ENCODE measurements around the gene HOXA6.

HOXA6 gene

DNA sequence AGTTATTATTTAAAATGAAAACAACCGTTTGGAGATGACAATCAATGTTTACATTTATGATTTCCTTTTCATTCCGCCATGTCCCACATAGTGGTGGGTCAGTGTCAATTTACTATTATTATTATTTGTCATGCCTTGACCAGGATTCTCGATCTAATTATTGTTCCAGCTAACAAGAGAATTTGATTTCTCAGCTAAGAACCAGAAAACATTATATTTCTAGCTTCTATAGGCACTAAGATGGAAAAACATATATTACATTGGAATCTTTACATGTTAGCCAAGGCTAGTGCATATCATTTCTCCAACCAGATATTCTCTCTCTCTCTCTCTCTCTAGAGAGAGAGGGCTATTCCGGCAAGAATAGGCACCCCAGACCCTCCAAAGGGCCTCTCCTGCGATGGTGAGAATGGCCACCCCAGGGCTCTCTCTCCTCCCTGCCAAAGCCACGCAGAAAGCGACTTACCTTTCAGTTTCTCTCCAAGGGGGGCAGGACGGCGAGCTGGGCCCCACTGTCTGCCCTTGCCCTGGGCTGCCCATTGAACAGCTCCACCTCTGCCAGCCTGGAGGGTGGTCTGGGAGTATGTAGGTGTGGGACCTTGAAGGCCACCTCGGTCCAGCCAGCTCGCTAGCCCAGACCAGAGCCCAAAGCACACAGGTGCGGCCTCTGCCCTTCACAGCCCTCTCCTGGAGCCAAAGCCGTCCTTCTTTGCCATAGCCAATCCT, 2.4 kb upstream of the HOXA6 start:
- Histone ChIP-seq H3K9me3 (ENCODE audit: insufficient read depth, low read length, severe bottlenecking) (no peaks in the 10 kb centered on the region), H3K4me3 (ENCODE audit: low read depth in 1 of 2, low read length in 2 of 2) (peak overlapping the region; percentile 27 to 64), H3K27me3 (ENCODE audit: insufficient read depth, low read length, poor library complexity) (no peaks in the 10 kb centered on the region), H3K79me2 (ENCODE audit: insufficient read depth, low read length) (peaks cover 28% of the 10 kb centered on the region), H2AFZ (ENCODE audit: low read depth, low read length) (peak overlapping the region; percentile 82), H3K4me2 (ENCODE audit: insufficient read depth, low read length) (peak overlapping the region; percentile 69), H3K9ac (ENCODE audit: low read depth, low read length) (peak overlapping the region; percentile 73), H3K27ac (ENCODE audit: low read length) (peak overlapping the region; percentile 80), H3K4me1 (ENCODE audit: insufficient read depth, low read length) (peaks cover 31% of the 10 kb centered on the region), H4K20me1 (ENCODE audit: insufficient read depth, low read length) (no peaks in the 10 kb centered on the region), H3K36me3 (ENCODE audit: insufficient read depth, low read length) (peaks cover 9% of the 10 kb centered on the region; the same call in 1 of the 2 replicates)
- TF ChIP-seq, protein P1, sequence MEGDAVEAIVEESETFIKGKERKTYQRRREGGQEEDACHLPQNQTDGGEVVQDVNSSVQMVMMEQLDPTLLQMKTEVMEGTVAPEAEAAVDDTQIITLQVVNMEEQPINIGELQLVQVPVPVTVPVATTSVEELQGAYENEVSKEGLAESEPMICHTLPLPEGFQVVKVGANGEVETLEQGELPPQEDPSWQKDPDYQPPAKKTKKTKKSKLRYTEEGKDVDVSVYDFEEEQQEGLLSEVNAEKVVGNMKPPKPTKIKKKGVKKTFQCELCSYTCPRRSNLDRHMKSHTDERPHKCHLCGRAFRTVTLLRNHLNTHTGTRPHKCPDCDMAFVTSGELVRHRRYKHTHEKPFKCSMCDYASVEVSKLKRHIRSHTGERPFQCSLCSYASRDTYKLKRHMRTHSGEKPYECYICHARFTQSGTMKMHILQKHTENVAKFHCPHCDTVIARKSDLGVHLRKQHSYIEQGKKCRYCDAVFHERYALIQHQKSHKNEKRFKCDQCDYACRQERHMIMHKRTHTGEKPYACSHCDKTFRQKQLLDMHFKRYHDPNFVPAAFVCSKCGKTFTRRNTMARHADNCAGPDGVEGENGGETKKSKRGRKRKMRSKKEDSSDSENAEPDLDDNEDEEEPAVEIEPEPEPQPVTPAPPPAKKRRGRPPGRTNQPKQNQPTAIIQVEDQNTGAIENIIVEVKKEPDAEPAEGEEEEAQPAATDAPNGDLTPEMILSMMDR (IDR thresholded peaks at IDR 0.05; ENCODE audit: borderline replicate concordance, extremely low read depth, low read length, poor library complexity, severe bottlenecking): no peak
- no peak for TF ChIP-seq EZH2 (IDR thresholded peaks at IDR 0.05; ENCODE audit: borderline replicate concordance, low read depth, low read length, severe bottlenecking)
- ATAC-seq (ENCODE audit: insufficient read depth, low read depth): peak; percentile 62
- no peak for DNase-seq

DNA sequence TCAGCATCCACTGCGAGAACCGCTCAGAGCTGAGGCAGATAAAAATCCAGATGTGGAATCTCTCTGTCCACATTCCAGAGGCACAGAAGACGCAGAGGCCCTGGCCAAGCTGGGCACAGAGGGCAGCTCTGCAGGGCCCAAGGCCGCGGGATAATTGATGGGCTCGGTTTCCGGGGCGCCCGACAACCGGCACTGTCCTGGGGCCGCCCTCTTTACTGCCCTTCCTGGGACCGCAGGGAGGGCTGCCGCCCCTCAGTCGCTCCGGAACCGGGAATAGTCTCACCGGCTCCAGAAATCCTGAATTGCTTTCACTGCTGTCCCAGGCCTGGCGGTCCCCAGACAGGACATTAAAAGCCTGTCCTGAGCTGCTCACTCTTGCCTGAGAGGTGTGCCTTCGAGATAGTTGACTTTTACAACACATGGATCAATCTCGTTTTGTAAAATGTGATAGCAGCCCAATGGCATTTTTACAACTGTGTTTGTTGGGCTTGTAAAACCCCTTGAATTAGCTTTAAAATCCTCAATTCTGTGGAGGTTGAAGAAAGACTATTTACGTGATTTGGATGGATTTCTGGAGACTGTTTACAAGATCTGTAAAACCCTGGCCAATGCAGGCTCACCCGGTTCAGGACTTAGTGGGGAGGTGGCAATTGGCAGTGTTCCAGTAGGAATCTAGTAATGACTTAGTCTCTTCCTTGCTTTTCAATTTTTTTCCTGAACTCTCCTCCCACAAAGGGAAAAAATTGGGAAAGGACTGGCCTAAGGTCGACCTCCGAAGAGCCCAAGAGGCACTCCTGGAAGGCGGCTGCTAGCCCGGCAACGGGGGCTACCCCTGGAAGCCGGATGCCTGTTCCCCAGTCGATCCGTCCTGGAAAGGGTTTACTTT, 1.4 kb upstream of the HOXA6 start:
- Histone ChIP-seq H4K20me1 (ENCODE audit: insufficient read depth, low read length) (no peaks in the 10 kb centered on the region), H3K27me3 (ENCODE audit: insufficient read depth, low read length, poor library complexity) (no peaks in the 10 kb centered on the region), H3K4me3 (ENCODE audit: low read depth in 1 of 2, low read length in 2 of 2) (peak overlapping the region in 1 of 2 experiments; percentile 64; a peak in 2 of 4 replicates), H3K4me2 (ENCODE audit: insufficient read depth, low read length) (peak overlapping the region; percentile 69), H2AFZ (ENCODE audit: low read depth, low read length) (0 out of 2 replicates have a peak overlapping the region, but pooled peaks have one; percentile 29), H3K36me3 (ENCODE audit: insufficient read depth, low read length) (peaks cover 9% of the 10 kb centered on the region; the same call in 1 of the 2 replicates), H3K9me3 (ENCODE audit: insufficient read depth, low read length, severe bottlenecking) (no peaks in the 10 kb centered on the region), H3K79me2 (ENCODE audit: insufficient read depth, low read length) (peaks cover 28% of the 10 kb centered on the region), H3K9ac (ENCODE audit: low read depth, low read length) (peak overlapping the region; percentile 73), H3K27ac (ENCODE audit: low read length) (peak overlapping the region; percentile 80; the same call in 1 of the 2 replicates), H3K4me1 (ENCODE audit: insufficient read depth, low read length) (peaks cover 28% of the 10 kb centered on the region)
- ATAC-seq (ENCODE audit: insufficient read depth, low read depth) (no peak), DNase-seq (no peak)
- TF ChIP-seq, protein P1 (IDR thresholded peaks at IDR 0.05; ENCODE audit: borderline replicate concordance, extremely low read depth, low read length, poor library complexity, severe bottlenecking): no peak
- TF ChIP-seq EZH2 (IDR thresholded peaks at IDR 0.05; ENCODE audit: borderline replicate concordance, low read depth, low read length, severe bottlenecking): no peak

DNA sequence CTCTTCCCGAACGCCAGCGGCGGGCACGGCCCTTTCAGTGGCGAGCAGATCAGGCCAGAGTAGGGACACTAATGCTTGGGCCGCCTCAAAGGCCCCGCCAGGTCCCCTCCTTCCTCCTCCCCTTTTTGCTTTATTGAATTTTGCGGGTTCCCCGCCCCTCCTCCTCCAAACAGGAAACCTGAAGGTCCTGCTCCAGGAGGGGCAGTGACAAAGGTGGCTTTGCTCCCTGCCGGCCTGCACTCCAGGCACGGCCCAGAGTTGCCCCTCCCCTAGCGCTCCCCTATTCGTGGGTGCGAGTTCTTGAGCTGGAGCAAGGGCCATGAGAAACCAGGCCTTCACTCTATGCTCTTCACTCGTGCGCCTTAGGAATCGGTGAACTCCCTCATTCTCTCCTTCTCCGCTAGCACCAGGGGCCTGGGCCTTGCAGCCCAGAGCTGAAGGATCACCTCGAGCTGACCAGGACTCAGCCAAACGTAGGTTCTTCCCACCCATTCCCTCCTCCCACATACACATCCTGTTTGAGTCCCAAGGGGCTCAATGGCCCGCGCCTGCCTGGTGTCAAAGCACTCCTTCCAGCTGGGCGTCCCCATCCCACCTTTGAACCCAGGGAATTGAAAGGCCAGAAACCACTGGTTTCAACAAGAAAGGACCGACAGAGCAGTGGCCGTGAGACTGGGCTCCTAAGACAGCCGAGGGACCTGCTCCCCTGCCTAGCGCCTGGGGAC, 619 bp upstream of the HOXA6 start:
- Histone ChIP-seq H3K36me3 (ENCODE audit: insufficient read depth, low read length) (peaks cover 9% of the 10 kb centered on the region; the same call in 1 of the 2 replicates), H3K4me3 (ENCODE audit: low read depth in 1 of 2, low read length in 2 of 2) (peak overlapping the region in 1 of 2 experiments; percentile 64; a peak in 1 of 4 replicates), H3K4me1 (ENCODE audit: insufficient read depth, low read length) (peaks cover 28% of the 10 kb centered on the region), H3K9me3 (ENCODE audit: insufficient read depth, low read length, severe bottlenecking) (no peaks in the 10 kb centered on the region), H3K79me2 (ENCODE audit: insufficient read depth, low read length) (peaks cover 28% of the 10 kb centered on the region), H3K27ac (ENCODE audit: low read length) (peak overlapping the region; percentile 13; the same call in 1 of the 2 replicates), H3K27me3 (ENCODE audit: insufficient read depth, low read length, poor library complexity) (no peaks in the 10 kb centered on the region), H2AFZ (ENCODE audit: low read depth, low read length) (no peak overlapping the region), H3K4me2 (ENCODE audit: insufficient read depth, low read length) (peak overlapping the region; percentile 69), H4K20me1 (ENCODE audit: insufficient read depth, low read length) (no peaks in the 10 kb centered on the region), H3K9ac (ENCODE audit: low read depth, low read length) (peak overlapping the region; percentile 73; the same call in 1 of the 2 replicates)
- DNase-seq (no peak), ATAC-seq (ENCODE audit: insufficient read depth, low read depth) (no peak)
- TF ChIP-seq EZH2 (IDR thresholded peaks at IDR 0.05; ENCODE audit: borderline replicate concordance, low read depth, low read length, severe bottlenecking): no peak
- TF ChIP-seq, protein P1 (IDR thresholded peaks at IDR 0.05; ENCODE audit: borderline replicate concordance, extremely low read depth, low read length, poor library complexity, severe bottlenecking): no peak

All from DND-41 (cell line).